Trophoblast cell (in vitro differentiated cells and primary cell): ENCODE data around the gene PREX1.

Experiments
- DNase-seq, 2 donors: peaks; one replicate each; pipeline ENCODE4 v3.0.0-alpha.2; 2016
- H2AFZ ChIP-seq: 2 replicates; pipeline ENCODE4 v1.6.1; 2013; ENCODE audit warnings: low read length, moderate library complexity, mild to moderate bottlenecking; ENCODE audit not compliant: insufficient read depth, poor library complexity
- H2AK5ac ChIP-seq: 2 replicates; pipeline ENCODE4 v1.6.1; 2013; ENCODE audit warnings: mild to moderate bottlenecking, low read length
- H2BK120ac ChIP-seq: 2 replicates; pipeline ENCODE4 v1.6.1; 2013; ENCODE audit warnings: low read length, mild to moderate bottlenecking, moderate library complexity; ENCODE audit not compliant: insufficient read depth, poor library complexity
- H2BK12ac ChIP-seq: 2 replicates; pipeline ENCODE4 v1.6.1; 2013; ENCODE audit warnings: mild to moderate bottlenecking, low read length, moderate library complexity
- H2BK5ac ChIP-seq: 2 replicates; pipeline ENCODE4 v1.6.1; 2013; ENCODE audit warnings: low read length, low read depth, moderate library complexity, mild to moderate bottlenecking; ENCODE audit not compliant: poor library complexity
- H3K14ac ChIP-seq: 2 replicates; pipeline ENCODE4 v1.6.1; 2013; ENCODE audit warnings: mild to moderate bottlenecking, low read length
- H3K18ac ChIP-seq: 2 replicates; pipeline ENCODE4 v1.6.1; 2013; ENCODE audit warnings: mild to moderate bottlenecking, low read length
- H3K23ac ChIP-seq: 2 replicates; pipeline ENCODE4 v1.6.1; 2013; ENCODE audit warnings: low read length
- H3K27ac ChIP-seq: 2 replicates; pipeline ENCODE4 v1.5.1; 2013; ENCODE audit warnings: low read depth, mild to moderate bottlenecking, inconsistent platforms, low read length, moderate library complexity
- H3K27me3 ChIP-seq: 2 replicates; pipeline ENCODE4 v1.6.1; 2013; ENCODE audit warnings: inconsistent platforms, mild to moderate bottlenecking, low read length, moderate library complexity; ENCODE audit not compliant: insufficient read depth
- H3K36me3 ChIP-seq, 2 experiments: 1 replicate in 1 of 2; 2 replicates in 1 of 2; pipeline ENCODE4 v1.6.1; 2013; ENCODE audit warnings: low read length in 2 of 2, mild to moderate bottlenecking in 2 of 2, moderate library complexity in 1 of 2; ENCODE audit not compliant: insufficient read depth in 2 of 2, control insufficient read depth in 1 of 2
- H3K4ac ChIP-seq: 2 replicates; pipeline ENCODE4 v1.6.1; 2013; ENCODE audit warnings: low read depth, mild to moderate bottlenecking, low read length, moderate library complexity
- H3K4me1 ChIP-seq, 2 experiments: 1 replicate in 1 of 2; 2 replicates in 1 of 2; pipeline ENCODE4 v1.6.1; 2013; ENCODE audit warnings: low read length in 2 of 2, mild to moderate bottlenecking in 2 of 2, moderate library complexity in 1 of 2; ENCODE audit not compliant: insufficient read depth in 2 of 2, control insufficient read depth in 1 of 2
- H3K4me2 ChIP-seq: 2 replicates; pipeline ENCODE4 v1.6.1; 2013; ENCODE audit warnings: inconsistent platforms, mild to moderate bottlenecking, low read length, moderate library complexity
- H3K4me3 ChIP-seq: 2 replicates; pipeline ENCODE4 v1.5.1; 2013; ENCODE audit warnings: mild to moderate bottlenecking, low read depth, low read length, inconsistent platforms
- H3K79me1 ChIP-seq: one replicate; pipeline ENCODE4 v1.6.1; 2013; ENCODE audit warnings: low read length
- H3K79me2 ChIP-seq: 2 replicates; pipeline ENCODE4 v1.6.1; 2013; ENCODE audit warnings: low read length, mild to moderate bottlenecking; ENCODE audit not compliant: control insufficient read depth, insufficient read depth, poor library complexity
- H3K9ac ChIP-seq: 2 replicates; pipeline ENCODE4 v1.6.1; 2013; ENCODE audit warnings: mild to moderate bottlenecking, low read length
- H3K9me3 ChIP-seq: 2 replicates; pipeline ENCODE4 v1.6.1; 2013; ENCODE audit warnings: low read depth, mild to moderate bottlenecking, control low read depth, inconsistent platforms, low read length; ENCODE audit not compliant: insufficient read depth
- H4K12ac ChIP-seq: 2 replicates; pipeline ENCODE4 v1.6.1; 2013; ENCODE audit warnings: low read depth, mild to moderate bottlenecking, low read length, moderate library complexity
- H4K8ac ChIP-seq: 2 replicates; pipeline ENCODE4 v1.6.1; 2013; ENCODE audit warnings: low read depth, mild to moderate bottlenecking, low read length, moderate library complexity
- H4K91ac ChIP-seq: one replicate; pipeline ENCODE4 v1.6.1; 2013; ENCODE audit warnings: low read depth, mild to moderate bottlenecking, low read length, moderate library complexity
- WGBS: extraction: QIAGEN DNeasy Blood & Tissue Kit; methylation state at CpG from one replicate; pipeline ENCODE4 v1.1.7; 2013; ENCODE audit warnings: missing lambda C conversion rate; ENCODE audit not compliant: insufficient read length, insufficient coverage; ENCODE audit errors: extremely low coverage; 5-methylcytosine and 5-hydroxymethylcytosine counted together

Gene PREX1

GRCh38 chr20:48761874-48762273, 65.9 kb downstream of the PREX1 start:
- no peaks in the 10 kb centered on the region for H3K4me1 ChIP-seq
- no peak overlapping the region for H4K12ac ChIP-seq
- DNase-seq: no peak

GRCh38 chr20:48761023-48761785, 66.6 kb downstream of the PREX1 start:
- Histone ChIP-seq H3K9me3 (peaks cover 6% of the 10 kb centered on the region), H3K23ac (no peak overlapping the region), H2AFZ (no peak overlapping the region), H3K4me3 (no peak overlapping the region), H3K4me2 (no peak overlapping the region), H3K9ac (no peak overlapping the region), H3K4ac (no peak overlapping the region), H3K27ac (no peak overlapping the region), H4K12ac (no peak overlapping the region), H4K91ac (no peak overlapping the region), H2BK5ac (no peak overlapping the region), H3K18ac (no peak overlapping the region), H3K4me1 (no peaks in the 10 kb centered on the region), H4K8ac (no peak overlapping the region), H3K27me3 (no peaks in the 10 kb centered on the region), H3K79me2 (no peaks in the 10 kb centered on the region), H3K36me3 (no peaks in the 10 kb centered on the region), H3K14ac (no peak overlapping the region), H2AK5ac (no peak overlapping the region), H3K79me1 (no peaks in the 10 kb centered on the region), H2BK12ac (no peak overlapping the region), H2BK120ac (no peak overlapping the region)
- WGBS: no CpG with 5 or more reads among the region's 12 CpGs
- DNase-seq: no peak

More at GRCh38 chr20:48761874-48762273, 65.9 kb downstream of the PREX1 start:
- Histone ChIP-seq H3K79me1 (no peaks in the 10 kb centered on the region), H3K27ac (no peak overlapping the region), H2BK12ac (no peak overlapping the region), H3K14ac (no peak overlapping the region), H2AK5ac (no peak overlapping the region), H3K36me3 (no peaks in the 10 kb centered on the region), H2BK120ac (no peak overlapping the region), H3K4me3 (no peak overlapping the region), H3K23ac (no peak overlapping the region), H3K27me3 (no peaks in the 10 kb centered on the region), H2AFZ (no peak overlapping the region), H3K79me2 (no peaks in the 10 kb centered on the region), H3K4ac (no peak overlapping the region), H4K8ac (no peak overlapping the region), H3K4me2 (no peak overlapping the region), H3K18ac (no peak overlapping the region), H4K91ac (no peak overlapping the region), H2BK5ac (no peak overlapping the region), H3K9ac (no peak overlapping the region), H3K9me3 (peaks cover 7% of the 10 kb centered on the region)
- no CpG with 5 or more reads among the region's 3 CpGs for WGBS

GRCh38 chr20:48760403-48760983, 67.3 kb downstream of the PREX1 start:
- peaks cover 6% of the 10 kb centered on the region for H3K9me3 ChIP-seq
- no peaks in the 10 kb centered on the region for H3K36me3 ChIP-seq
- no peak overlapping the region for H2BK120ac ChIP-seq
- H4K91ac ChIP-seq: no peak overlapping the region
- DNase-seq: no peak
- no peak overlapping the region for H3K23ac ChIP-seq
- no peaks in the 10 kb centered on the region for H3K79me1 ChIP-seq
- no peak overlapping the region for H4K8ac ChIP-seq
- no peaks in the 10 kb centered on the region for H3K4me1 ChIP-seq
- H2AFZ ChIP-seq: no peak overlapping the region
- H3K79me2 ChIP-seq: no peaks in the 10 kb centered on the region
- no peak overlapping the region for H4K12ac ChIP-seq
- no peak overlapping the region for H3K4me2 ChIP-seq
- no peak overlapping the region for H3K9ac ChIP-seq
- H3K18ac ChIP-seq: no peak overlapping the region
- no CpG with 5 or more reads among the region's 8 CpGs for WGBS
- no peak overlapping the region for H3K4me3 ChIP-seq
- no peak overlapping the region for H3K4ac ChIP-seq
- H2BK5ac ChIP-seq: no peak overlapping the region
- no peak overlapping the region for H3K27ac ChIP-seq
- H3K14ac ChIP-seq: no peak overlapping the region
- H2AK5ac ChIP-seq: no peak overlapping the region
- no peaks in the 10 kb centered on the region for H3K27me3 ChIP-seq
- H2BK12ac ChIP-seq: no peak overlapping the region

- H3K23ac ChIP-seq: no peak overlapping the region
- H2BK12ac ChIP-seq: no peak overlapping the region
- H3K4ac ChIP-seq: no peak overlapping the region
- DNase-seq: no peak
- H3K9ac ChIP-seq: no peak overlapping the region
- no peak overlapping the region for H3K18ac ChIP-seq
- H3K4me3 ChIP-seq: no peak overlapping the region
- no peak overlapping the region for H4K8ac ChIP-seq
- H2AFZ ChIP-seq: no peak overlapping the region
- no peak overlapping the region for H2BK5ac ChIP-seq
- no peak overlapping the region for H2BK120ac ChIP-seq
- H3K4me1 ChIP-seq: no peaks in the 10 kb centered on the region
- no peaks in the 10 kb centered on the region for H3K27me3 ChIP-seq
- no peak overlapping the region for H4K91ac ChIP-seq
- H4K12ac ChIP-seq: no peak overlapping the region
- WGBS: no CpG with 5 or more reads among the region's 7 CpGs
- H3K79me1 ChIP-seq: no peaks in the 10 kb centered on the region
- H3K36me3 ChIP-seq: no peaks in the 10 kb centered on the region
- no peak overlapping the region for H2AK5ac ChIP-seq
- no peak overlapping the region for H3K27ac ChIP-seq
- H3K14ac ChIP-seq: no peak overlapping the region
- H3K9me3 ChIP-seq: peaks cover 5% of the 10 kb centered on the region
- no peaks in the 10 kb centered on the region for H3K79me2 ChIP-seq
- no peak overlapping the region for H3K4me2 ChIP-seq
Observed at GRCh38 chr20:48759631-48760245, 68.1 kb downstream of the PREX1 start.
